A549 (cell line): Measurements from ENCODE around the gene NINL. TPM values are rescaled to one million over a fixed set of nuclear protein-coding genes. Genes with fewer than 3 reads are reported as not detected.
A peak's percentile ranks its signal among the peaks of the same experiment; 100 is the strongest.

Experiments
- ATAC-seq, 2 experiments: fragments of 200-7000 bp in 1 of 2; fragments of >200 bp in 1 of 2; cut with Nextera tagmentation in 1 of 2; cut with Tn5 transposase in 1 of 2; 3 replicates each; pipeline versions ENCODE4 v1.8.0 to v1.9.1; 2018 to 2020; ENCODE audit warnings: mild to moderate bottlenecking in 1 of 2, moderate library complexity in 1 of 2
- CTCF ChIA-PET: fragments of 300-600 bp; sonication (Branson Sonifier 250); formaldehyde crosslinking; extraction: SDS; loops from one replicate; lab custom pipeline; 2021; ENCODE audit warnings: antibody characterized with exemption, inconsistent platforms; lab: Yijun Ruan, JAX
- POLR2A ChIA-PET: fragments of 350-600 bp; formaldehyde crosslinking; extraction: SDS; loops from one replicate; lab custom pipeline; 2021; ENCODE audit warnings: antibody characterized with exemption, inconsistent platforms; lab: Yijun Ruan, JAX
- DNase-seq, 2 experiments: peaks; one replicate each; pipeline versions ENCODE4 v3.0.0 to v3.0.0-alpha.2; 2011 to 2016; ENCODE audit warnings: low read depth in 1 of 2, low spot score in 1 of 2
- FAIRE-seq: peaks from 2 replicates; lab custom pipeline; 2011; peaks lifted over from hg19 to GRCh38; lab: Jason Lieb, UNC
- H3K27ac ChIP-seq, 2 experiments: fragments of >200 bp; sonication (Bioruptor Twin); formaldehyde crosslinking; 3 replicates each; pipeline ENCODE4 v1.5.1; 2016 to 2017
- H3K4me1 ChIP-seq: fragments of >200 bp; sonication (Bioruptor Twin); formaldehyde crosslinking; 3 replicates; pipeline ENCODE4 v1.6.1; 2016
- H3K4me2 ChIP-seq: fragments of >200 bp; sonication (Bioruptor Twin); formaldehyde crosslinking; 3 replicates; pipeline ENCODE4 v1.6.1; 2016
- H3K4me3 ChIP-seq: fragments of >200 bp; sonication (Bioruptor Twin); formaldehyde crosslinking; 3 replicates; pipeline ENCODE4 v1.5.1; 2016
- H3K9me3 ChIP-seq: fragments of >200 bp; sonication (Bioruptor Twin); formaldehyde crosslinking; 3 replicates; pipeline ENCODE4 v1.6.1; 2016
- ATOH8 ChIP-seq: fragments of 250-450 bp; sonication (Bioruptor Pico); IDR thresholded peaks from 2 replicates; pipeline ENCODE4 v1.5.0; 2020; ENCODE audit warnings: low read depth, mild to moderate bottlenecking, moderate library complexity
- BCL3 ChIP-seq: fragments of >200 bp; sonication (Bioruptor Twin); formaldehyde crosslinking; IDR thresholded peaks from 3 replicates; pipeline ENCODE4 v1.6.1; 2016
- CBX2 ChIP-seq: fragments of 200-600 bp; sonication (generic); IDR thresholded peaks from 2 replicates; pipeline ENCODE4 v1.6.1; 2016; ENCODE audit warnings: low read depth, mild to moderate bottlenecking, borderline replicate concordance
- CEBPB ChIP-seq, 2 experiments: fragments of >200 bp in 1 of 2; sonication (Bioruptor Twin) in 1 of 2; formaldehyde crosslinking in 1 of 2; IDR thresholded peaks; 2 replicates each; pipeline ENCODE4 v1.6.1; 2012 to 2016
- CHD2 ChIP-seq: fragments of 150-350 bp; IDR thresholded peaks from 2 replicates; pipeline ENCODE4 v1.6.1; 2014; ENCODE audit warnings: low read length; ENCODE audit not compliant: partially characterized antibody
- E2F6 ChIP-seq: IDR thresholded peaks from 2 replicates; pipeline ENCODE4 v1.6.1; 2012; ENCODE audit warnings: low read depth, borderline replicate concordance
- FOSB ChIP-seq: fragments of 250-450 bp; sonication (Bioruptor Pico); IDR thresholded peaks from 2 replicates; pipeline ENCODE4 v1.5.0; 2020; ENCODE audit warnings: mild to moderate bottlenecking, moderate library complexity
- FOXS1 ChIP-seq: fragments of 250-450 bp; sonication (Bioruptor Pico); IDR thresholded peaks from 2 replicates; pipeline ENCODE4 v1.5.0; 2020; ENCODE audit warnings: mild to moderate bottlenecking, moderate library complexity
- HES2 ChIP-seq: fragments of >200 bp; sonication (Bioruptor Twin); formaldehyde crosslinking; IDR thresholded peaks from 2 replicates; pipeline ENCODE4 v1.6.1; 2016
- HOXB5 ChIP-seq: fragments of 250-450 bp; sonication (Bioruptor Pico); IDR thresholded peaks from 2 replicates; pipeline ENCODE4 v1.5.0; 2020; ENCODE audit warnings: mild to moderate bottlenecking, moderate library complexity
- JUNB ChIP-seq: fragments of >200 bp; sonication (Bioruptor Twin); formaldehyde crosslinking; IDR thresholded peaks from 2 replicates; pipeline ENCODE4 v1.6.1; 2016
- MAFK ChIP-seq: fragments of 450-650 bp; IDR thresholded peaks from 2 replicates; pipeline ENCODE4 v1.6.1; 2014; ENCODE audit not compliant: partially characterized antibody
- MAZ ChIP-seq: fragments of 150-350 bp; IDR thresholded peaks from 2 replicates; pipeline ENCODE4 v1.6.1; 2014; ENCODE audit warnings: antibody characterized with exemption, low read depth, low read length, borderline replicate concordance
- PBX3 ChIP-seq: IDR thresholded peaks from 2 replicates; pipeline ENCODE4 v1.6.1; 2012
- POLR2A ChIP-seq: IDR thresholded peaks from 2 replicates; pipeline ENCODE4 v1.6.1; 2012; ENCODE audit warnings: mild to moderate bottlenecking, low read length
- RCOR1 ChIP-seq: fragments of 150-350 bp; IDR thresholded peaks from 2 replicates; pipeline ENCODE4 v1.6.1; 2014; ENCODE audit warnings: antibody characterized with exemption, low read length, low read depth
- SMC3 ChIP-seq: fragments of >200 bp; sonication (Bioruptor Twin); formaldehyde crosslinking; IDR thresholded peaks from 3 replicates; pipeline ENCODE4 v1.6.1; 2018; ENCODE audit warnings: inconsistent platforms
- TFCP2L1 ChIP-seq: fragments of 250-450 bp; sonication (Bioruptor Pico); IDR thresholded peaks from 2 replicates; pipeline ENCODE4 v1.5.0; 2021; ENCODE audit warnings: mild to moderate bottlenecking
- ZFP36 ChIP-seq: fragments of 450-650 bp; IDR thresholded peaks from 2 replicates; pipeline ENCODE4 v1.6.1; 2014; ENCODE audit warnings: borderline replicate concordance; ENCODE audit not compliant: partially characterized antibody
- ZNF302 ChIP-seq: fragments of 250-450 bp; sonication (Bioruptor Pico); IDR thresholded peaks from 2 replicates; pipeline ENCODE4 v1.9.0; 2021; ENCODE audit warnings: inconsistent platforms, mild to moderate bottlenecking, moderate library complexity
- ZSCAN20 ChIP-seq: fragments of 250-450 bp; sonication (Bioruptor Pico); IDR thresholded peaks from 2 replicates; pipeline ENCODE4 v1.8.0; 2022; ENCODE audit warnings: mild to moderate bottlenecking, moderate library complexity
- WGBS: methylation state at CpG from one replicate; pipeline ENCODE4 v1.1.6; 2017; ENCODE audit errors: missing lambda C conversion rate; 5-methylcytosine and 5-hydroxymethylcytosine counted together
- polyA plus RNA-seq, 4 experiments: library from polyadenylated mRNA; depleted of rRNA in 3 of 4; stranded (reverse); fragments of >200 nt; fragmentation: RNase III in 1 of 4; extraction: RNeasy Plus Mini Kit Qiagen cat#74134 plus additional on column Dnase treatment in 1 of 4; gene quantifications; 2 replicates in 3 of 4; 3 replicates in 1 of 4; pipeline ENCODE4 v1.2.3, GENCODE V29; 2011 to 2017

NINL gene
- polyA plus RNA-seq, 2 of the 4 experiments (the other 2 are of a cell fraction), result 20.2 to 22.4 TPM

GRCh38 chr20:25459111-25459830, 126.1 kb downstream of the NINL start:
- POLR2A ChIA-PET, result no interaction called here
- WGBS, result 77% methylated on average over 20 of the region's 20 CpGs
- no peak overlapping the region for H3K4me3 ChIP-seq
- DNase-seq (no peak), ATAC-seq (peak in 1 of 2 experiments; percentile 13; a peak in 1 of 6 replicates), FAIRE-seq (no peak)
- no peak overlapping the region for H3K4me2 ChIP-seq
- no peaks in the 10 kb centered on the region for H3K9me3 ChIP-seq
- CTCF ChIA-PET, result interaction anchor here (3.0 kb wide), 1 partner anchor 11 kb away, joined by 11 read pairs; no protein-coding TSS in a partner anchor
- no peak overlapping the region for H3K27ac ChIP-seq
- TF ChIP-seq ZNF302 (CRISPR knock-in tag), result no peak
- no peak for TF ChIP-seq MAZ
- no peak for TF ChIP-seq MAFK
- no peak for TF ChIP-seq JUNB
- TF ChIP-seq HOXB5 (CRISPR knock-in tag), result no peak
- no peak for TF ChIP-seq E2F6
- no peak for TF ChIP-seq HES2
- no peak for TF ChIP-seq CBX2
- no peak for TF ChIP-seq RCOR1
- TF ChIP-seq FOSB (CRISPR knock-in tag), result no peak
- no peak for TF ChIP-seq ZSCAN20 (CRISPR knock-in tag)
- no peak for TF ChIP-seq PBX3
- no peak for TF ChIP-seq ZFP36
- no peak for TF ChIP-seq ATOH8 (CRISPR knock-in tag)
- no peak for TF ChIP-seq POLR2A
- TF ChIP-seq CHD2, result no peak
- TF ChIP-seq BCL3, result no peak
- TF ChIP-seq CEBPB (IDR thresholded peaks at IDR 0.05), result no peak
- no peak for TF ChIP-seq FOXS1
- no peaks in the 10 kb centered on the region for H3K4me1 ChIP-seq

GRCh38 chr20:25457886-25458680, 127.2 kb downstream of the NINL start:
- Histone ChIP-seq H3K9me3 (no peaks in the 10 kb centered on the region), H3K4me3 (no peak overlapping the region), H3K27ac (no peak overlapping the region), H3K4me2 (no peak overlapping the region), H3K4me1 (peaks cover 4% of the 10 kb centered on the region; the same call in 1 of the 3 replicates)
- FAIRE-seq, result no peak
- WGBS, result 96% methylated on average over 22 of the region's 22 CpGs
- CTCF ChIA-PET, result no interaction called here
- DNase-seq, result no peak
- TF ChIP-seq ZNF302 (CRISPR knock-in tag) (no peak), MAZ (no peak), SMC3 (no peak), TFCP2L1 (CRISPR knock-in tag) (no peak)
- ATAC-seq, result no peak
- POLR2A ChIA-PET, result no interaction called here
